ENCODE data around the gene CCDC188. TPM values are rescaled to one million over a fixed set of nuclear protein-coding genes. Genes with fewer than 3 reads are reported as not detected.

Gene CCDC188
- total and polyA plus RNA-seq, 9 of the 15 experiments (the other 6 are each of a cell fraction or from before 2014, with no cell fraction given): not detected

DNA sequence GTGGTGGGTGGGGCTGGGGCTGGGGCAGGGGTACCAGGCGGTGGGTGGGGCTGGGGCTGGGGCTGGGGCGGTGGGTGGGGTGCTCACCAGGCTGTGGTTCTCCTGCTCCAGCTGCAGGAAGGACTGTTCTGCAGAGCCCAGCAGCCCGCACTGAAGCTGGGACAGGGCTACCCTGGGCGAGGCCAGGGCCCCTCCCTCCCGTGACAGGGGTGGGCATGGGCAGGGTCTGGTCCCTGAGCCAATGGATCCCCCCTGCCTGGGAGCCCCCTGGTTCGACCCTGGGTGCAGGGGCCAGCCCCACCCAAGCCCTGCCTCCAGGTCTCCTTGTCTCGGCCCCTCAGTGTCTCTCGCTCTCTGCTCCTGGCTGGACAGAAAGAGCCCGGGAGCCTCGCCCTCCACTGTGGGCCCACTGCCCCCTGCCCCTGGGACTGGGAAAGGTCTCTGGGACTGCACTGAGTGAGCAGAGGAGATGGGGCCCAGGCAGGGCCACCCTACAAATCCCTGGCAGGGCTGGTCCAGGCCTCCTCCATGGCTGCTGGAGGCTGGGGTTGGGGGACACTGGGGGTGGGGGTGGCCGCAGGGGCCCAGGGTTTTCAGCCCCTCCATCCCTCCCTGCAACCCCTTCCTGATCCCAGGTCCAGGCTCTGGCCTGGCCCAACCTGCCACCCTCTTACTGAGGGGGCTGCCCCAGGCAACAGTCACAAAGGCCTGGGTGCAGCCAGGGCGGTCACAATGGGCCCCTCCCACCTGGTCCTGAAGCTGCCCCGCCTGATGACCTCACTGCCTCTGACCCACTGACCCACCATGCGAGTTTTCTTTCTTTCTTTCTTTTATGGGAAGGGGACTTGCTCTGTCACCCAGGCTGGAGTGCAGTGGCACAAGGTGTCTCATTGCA, at the start of gene CCDC188 (continued):
- TF ChIP-seq E2F3 (CRISPR knock-in tag; IDR thresholded peaks at IDR 0.05) (no peak), L3MBTL2 (IDR thresholded peaks at IDR 0.05) (no peak), RBM34 (IDR thresholded peaks at IDR 0.05; ENCODE audit: borderline replicate concordance, insufficient read depth, low read length) (no peak), PML (IDR thresholded peaks at IDR 0.05; ENCODE audit: low read length) (no peak), ZSCAN32 (CRISPR knock-in tag; IDR thresholded peaks at IDR 0.05) (no peak), RBM17 (IDR thresholded peaks at IDR 0.05; ENCODE audit: borderline replicate concordance, low read depth, low read length) (no peak), PURB (CRISPR knock-in tag; IDR thresholded peaks at IDR 0.05; ENCODE audit: low read depth) (0 out of 2 replicates have a peak, but pooled peaks have one; percentile 51), CREBBP (IDR thresholded peaks at IDR 0.05; ENCODE audit: low read depth, low read length) (no peak), RFX7 (CRISPR knock-in tag; IDR thresholded peaks at IDR 0.05) (no peak), BRD4 (IDR thresholded peaks at IDR 0.05) (no peak), HEY1 (CRISPR knock-in tag; IDR thresholded peaks at IDR 0.05; ENCODE audit: borderline replicate concordance) (no peak), CTBP1 (IDR thresholded peaks at IDR 0.05; ENCODE audit: borderline replicate concordance) (no peak), MIER1 (IDR thresholded peaks at IDR 0.05; ENCODE audit: low read depth) (no peak), DDX20 (tag; IDR thresholded peaks at IDR 0.05; ENCODE audit: low read depth) (no peak), FIP1L1 (IDR thresholded peaks at IDR 0.05; ENCODE audit: low read depth, low read length, poor library complexity, severe bottlenecking) (no peak), SP2 (IDR thresholded peaks at IDR 0.05; ENCODE audit: extremely low read depth, low read depth, low read length, poor library complexity, severe bottlenecking) (no peak)
- TF ChIP-seq, protein P1, sequence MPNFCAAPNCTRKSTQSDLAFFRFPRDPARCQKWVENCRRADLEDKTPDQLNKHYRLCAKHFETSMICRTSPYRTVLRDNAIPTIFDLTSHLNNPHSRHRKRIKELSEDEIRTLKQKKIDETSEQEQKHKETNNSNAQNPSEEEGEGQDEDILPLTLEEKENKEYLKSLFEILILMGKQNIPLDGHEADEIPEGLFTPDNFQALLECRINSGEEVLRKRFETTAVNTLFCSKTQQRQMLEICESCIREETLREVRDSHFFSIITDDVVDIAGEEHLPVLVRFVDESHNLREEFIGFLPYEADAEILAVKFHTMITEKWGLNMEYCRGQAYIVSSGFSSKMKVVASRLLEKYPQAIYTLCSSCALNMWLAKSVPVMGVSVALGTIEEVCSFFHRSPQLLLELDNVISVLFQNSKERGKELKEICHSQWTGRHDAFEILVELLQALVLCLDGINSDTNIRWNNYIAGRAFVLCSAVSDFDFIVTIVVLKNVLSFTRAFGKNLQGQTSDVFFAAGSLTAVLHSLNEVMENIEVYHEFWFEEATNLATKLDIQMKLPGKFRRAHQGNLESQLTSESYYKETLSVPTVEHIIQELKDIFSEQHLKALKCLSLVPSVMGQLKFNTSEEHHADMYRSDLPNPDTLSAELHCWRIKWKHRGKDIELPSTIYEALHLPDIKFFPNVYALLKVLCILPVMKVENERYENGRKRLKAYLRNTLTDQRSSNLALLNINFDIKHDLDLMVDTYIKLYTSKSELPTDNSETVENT (CRISPR knock-in tag; IDR thresholded peaks at IDR 0.05): 0 out of 2 replicates have a peak, but pooled peaks have one; percentile 34
- TF ChIP-seq, protein P2, sequence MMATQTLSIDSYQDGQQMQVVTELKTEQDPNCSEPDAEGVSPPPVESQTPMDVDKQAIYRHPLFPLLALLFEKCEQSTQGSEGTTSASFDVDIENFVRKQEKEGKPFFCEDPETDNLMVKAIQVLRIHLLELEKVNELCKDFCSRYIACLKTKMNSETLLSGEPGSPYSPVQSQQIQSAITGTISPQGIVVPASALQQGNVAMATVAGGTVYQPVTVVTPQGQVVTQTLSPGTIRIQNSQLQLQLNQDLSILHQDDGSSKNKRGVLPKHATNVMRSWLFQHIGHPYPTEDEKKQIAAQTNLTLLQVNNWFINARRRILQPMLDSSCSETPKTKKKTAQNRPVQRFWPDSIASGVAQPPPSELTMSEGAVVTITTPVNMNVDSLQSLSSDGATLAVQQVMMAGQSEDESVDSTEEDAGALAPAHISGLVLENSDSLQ (IDR thresholded peaks at IDR 0.05): no peak
- TF ChIP-seq, protein P3, sequence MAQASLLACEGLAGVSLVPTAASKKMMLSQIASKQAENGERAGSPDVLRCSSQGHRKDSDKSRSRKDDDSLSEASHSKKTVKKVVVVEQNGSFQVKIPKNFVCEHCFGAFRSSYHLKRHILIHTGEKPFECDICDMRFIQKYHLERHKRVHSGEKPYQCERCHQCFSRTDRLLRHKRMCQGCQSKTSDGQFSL (CRISPR knock-in tag; IDR thresholded peaks at IDR 0.05): no peak
- TF ChIP-seq, protein P3 (tag; IDR thresholded peaks at IDR 0.05): no peak
- TF ChIP-seq, protein P4, sequence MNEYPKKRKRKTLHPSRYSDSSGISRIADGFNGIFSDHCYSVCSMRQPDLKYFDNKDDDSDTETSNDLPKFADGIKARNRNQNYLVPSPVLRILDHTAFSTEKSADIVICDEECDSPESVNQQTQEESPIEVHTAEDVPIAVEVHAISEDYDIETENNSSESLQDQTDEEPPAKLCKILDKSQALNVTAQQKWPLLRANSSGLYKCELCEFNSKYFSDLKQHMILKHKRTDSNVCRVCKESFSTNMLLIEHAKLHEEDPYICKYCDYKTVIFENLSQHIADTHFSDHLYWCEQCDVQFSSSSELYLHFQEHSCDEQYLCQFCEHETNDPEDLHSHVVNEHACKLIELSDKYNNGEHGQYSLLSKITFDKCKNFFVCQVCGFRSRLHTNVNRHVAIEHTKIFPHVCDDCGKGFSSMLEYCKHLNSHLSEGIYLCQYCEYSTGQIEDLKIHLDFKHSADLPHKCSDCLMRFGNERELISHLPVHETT (CRISPR knock-in tag; conservative IDR thresholded peaks at IDR 0.05 in 1 of 2, IDR thresholded peaks at IDR 0.05 in 1 of 2): no peak
